ENCODE measurements around the gene SEC61B. TPM values are rescaled to one million over a fixed set of nuclear protein-coding genes. Genes with fewer than 3 reads are reported as not detected.
A peak's percentile ranks its signal among the peaks of the same experiment; 100 is the strongest.

SEC61B gene
- total RNA-seq, 4 donors from 2014 or later: 66.5 to 134 (median 84.9) TPM

GRCh38 chr9:99259231-99259918 lies 37.3 kb downstream of the SEC61B start:
- peak; percentile 85 to 88 for DNase-seq (ENCODE audit: low spot score in 2 of 2)
- no peaks in the 10 kb centered on the region for H3K9me3 ChIP-seq
- H3K27me3 ChIP-seq: no peaks in the 10 kb centered on the region
- peaks cover 10% of the 10 kb centered on the region for H3K4me1 ChIP-seq
- H3K27ac ChIP-seq: peak overlapping the region; percentile 68
- no peak for TF ChIP-seq EP300 (IDR thresholded peaks at IDR 0.05)
- no peak for TF ChIP-seq POLR2AphosphoS5 (IDR thresholded peaks at IDR 0.05)
- TF ChIP-seq, protein P1, sequence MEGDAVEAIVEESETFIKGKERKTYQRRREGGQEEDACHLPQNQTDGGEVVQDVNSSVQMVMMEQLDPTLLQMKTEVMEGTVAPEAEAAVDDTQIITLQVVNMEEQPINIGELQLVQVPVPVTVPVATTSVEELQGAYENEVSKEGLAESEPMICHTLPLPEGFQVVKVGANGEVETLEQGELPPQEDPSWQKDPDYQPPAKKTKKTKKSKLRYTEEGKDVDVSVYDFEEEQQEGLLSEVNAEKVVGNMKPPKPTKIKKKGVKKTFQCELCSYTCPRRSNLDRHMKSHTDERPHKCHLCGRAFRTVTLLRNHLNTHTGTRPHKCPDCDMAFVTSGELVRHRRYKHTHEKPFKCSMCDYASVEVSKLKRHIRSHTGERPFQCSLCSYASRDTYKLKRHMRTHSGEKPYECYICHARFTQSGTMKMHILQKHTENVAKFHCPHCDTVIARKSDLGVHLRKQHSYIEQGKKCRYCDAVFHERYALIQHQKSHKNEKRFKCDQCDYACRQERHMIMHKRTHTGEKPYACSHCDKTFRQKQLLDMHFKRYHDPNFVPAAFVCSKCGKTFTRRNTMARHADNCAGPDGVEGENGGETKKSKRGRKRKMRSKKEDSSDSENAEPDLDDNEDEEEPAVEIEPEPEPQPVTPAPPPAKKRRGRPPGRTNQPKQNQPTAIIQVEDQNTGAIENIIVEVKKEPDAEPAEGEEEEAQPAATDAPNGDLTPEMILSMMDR (IDR thresholded peaks at IDR 0.05): no peak
- peak in 1 of 2 donors; percentile 6 for TF ChIP-seq POLR2A (IDR thresholded peaks at IDR 0.05)
- WGBS: 12% methylated on average over 19 of the region's 27 CpGs
- H3K36me3 ChIP-seq: no peaks in the 10 kb centered on the region
- peak overlapping the region; percentile 45 for H3K4me3 ChIP-seq

DNA sequence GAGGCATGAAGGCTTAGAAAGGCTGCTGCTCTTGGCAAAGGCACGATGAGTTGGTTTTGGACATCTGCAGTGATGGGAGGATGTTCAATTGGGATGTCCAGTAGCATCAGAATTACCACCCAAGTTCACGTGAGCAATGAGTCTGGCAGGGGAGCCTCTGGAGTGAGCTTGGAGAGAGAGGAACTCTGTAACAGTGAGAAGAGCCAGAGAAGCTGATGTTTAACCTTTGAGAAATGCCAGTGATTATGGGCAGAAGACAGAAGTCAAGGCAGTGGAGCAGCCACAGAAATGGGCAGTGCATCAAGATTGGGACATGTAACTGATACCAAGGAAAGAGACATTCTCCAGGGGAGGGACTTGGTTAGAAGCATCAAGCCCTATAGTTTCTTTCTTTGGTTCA lies 39.8 kb downstream of the SEC61B start:
- peaks cover 19% of the 10 kb centered on the region for H3K4me1 ChIP-seq
- no peaks in the 10 kb centered on the region for H3K36me3 ChIP-seq
- no peak overlapping the region for H3K27ac ChIP-seq
- no peak overlapping the region for H3K4me3 ChIP-seq
- TF ChIP-seq EP300 (IDR thresholded peaks at IDR 0.05) (no peak), POLR2AphosphoS5 (IDR thresholded peaks at IDR 0.05) (no peak), POLR2A (IDR thresholded peaks at IDR 0.05) (no peak)
- TF ChIP-seq, protein P1 (IDR thresholded peaks at IDR 0.05): no peak
- H3K27me3 ChIP-seq: no peaks in the 10 kb centered on the region
- 83% methylated on average over 2 of the region's 2 CpGs for WGBS
- no peaks in the 10 kb centered on the region for H3K9me3 ChIP-seq
- no peak for DNase-seq (ENCODE audit: low spot score in 2 of 2)

DNA sequence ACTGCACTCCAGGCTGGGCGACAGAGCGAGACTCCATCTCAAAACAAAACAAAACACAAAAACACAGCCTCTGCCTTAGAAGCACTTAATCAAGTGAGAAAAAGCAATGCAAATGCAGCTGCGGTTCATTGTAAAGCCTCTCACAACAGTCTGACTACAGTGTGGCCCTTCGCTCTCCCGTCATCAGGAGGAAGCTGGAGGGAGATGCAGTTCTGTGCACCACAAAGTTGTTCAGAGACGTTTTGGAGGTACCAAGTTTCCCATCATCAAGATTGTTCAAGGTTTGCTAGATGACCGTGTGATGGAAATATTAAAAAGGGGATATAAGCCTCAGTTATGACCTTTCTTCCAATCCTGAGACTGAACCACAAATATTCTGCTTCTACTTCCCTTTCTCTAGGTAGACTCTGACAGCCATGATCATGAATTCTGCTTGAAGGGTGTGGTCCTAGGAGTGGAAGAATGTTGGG lies 40.9 kb downstream of the SEC61B start:
- DNase-seq (ENCODE audit: low spot score in 2 of 2): no peak
- H3K27me3 ChIP-seq: no peaks in the 10 kb centered on the region
- H3K27ac ChIP-seq: no peak overlapping the region
- no peak overlapping the region for H3K4me3 ChIP-seq
- TF ChIP-seq, protein P1 (IDR thresholded peaks at IDR 0.05): no peak
- TF ChIP-seq EP300 (IDR thresholded peaks at IDR 0.05) (no peak), POLR2AphosphoS5 (IDR thresholded peaks at IDR 0.05) (no peak), POLR2A (IDR thresholded peaks at IDR 0.05) (no peak)
- H3K9me3 ChIP-seq: no peaks in the 10 kb centered on the region
- H3K36me3 ChIP-seq: no peaks in the 10 kb centered on the region
- 92% methylated on average over 7 of the region's 7 CpGs for WGBS
- peaks cover 20% of the 10 kb centered on the region for H3K4me1 ChIP-seq

DNA sequence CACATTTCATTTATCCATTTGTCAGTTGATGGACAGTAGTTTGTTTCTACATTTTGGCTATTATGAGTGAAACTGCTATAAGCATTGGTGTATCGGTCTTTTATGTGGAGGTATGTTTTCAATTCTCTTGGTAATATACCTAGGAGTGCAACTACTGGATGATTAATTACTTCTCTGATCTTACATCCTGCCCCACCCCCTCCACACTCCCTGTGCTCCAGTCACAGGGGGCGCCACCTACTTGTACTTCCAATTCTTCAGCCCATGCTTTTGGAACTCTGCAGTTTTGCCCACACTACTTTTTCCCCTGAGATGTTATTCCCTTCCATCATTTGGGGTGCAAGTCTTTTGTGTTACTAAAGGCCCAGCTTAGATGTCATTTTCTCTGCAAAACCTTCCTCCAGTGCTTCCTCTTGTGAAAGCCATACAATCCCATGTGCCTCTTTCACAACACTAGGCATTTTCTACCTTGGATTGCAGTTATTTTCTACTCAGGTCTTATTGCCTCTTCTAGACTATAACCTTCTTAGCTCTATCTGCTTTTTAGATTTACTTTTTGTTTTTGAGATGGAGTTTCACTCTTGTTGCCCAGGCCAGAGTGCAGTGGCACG lies 42.1 kb downstream of the SEC61B start:
- no peak for DNase-seq (ENCODE audit: low spot score in 2 of 2)
- 89% methylated on average over 3 of the region's 3 CpGs for WGBS
- Histone ChIP-seq H3K4me1 (peaks cover 19% of the 10 kb centered on the region), H3K36me3 (no peaks in the 10 kb centered on the region), H3K4me3 (no peak overlapping the region), H3K9me3 (no peaks in the 10 kb centered on the region), H3K27ac (no peak overlapping the region), H3K27me3 (no peaks in the 10 kb centered on the region)
- TF ChIP-seq EP300 (IDR thresholded peaks at IDR 0.05): no peak
- TF ChIP-seq, protein P1 (IDR thresholded peaks at IDR 0.05): no peak
- no peak for TF ChIP-seq POLR2AphosphoS5 (IDR thresholded peaks at IDR 0.05)
- no peak for TF ChIP-seq POLR2A (IDR thresholded peaks at IDR 0.05)

DNA sequence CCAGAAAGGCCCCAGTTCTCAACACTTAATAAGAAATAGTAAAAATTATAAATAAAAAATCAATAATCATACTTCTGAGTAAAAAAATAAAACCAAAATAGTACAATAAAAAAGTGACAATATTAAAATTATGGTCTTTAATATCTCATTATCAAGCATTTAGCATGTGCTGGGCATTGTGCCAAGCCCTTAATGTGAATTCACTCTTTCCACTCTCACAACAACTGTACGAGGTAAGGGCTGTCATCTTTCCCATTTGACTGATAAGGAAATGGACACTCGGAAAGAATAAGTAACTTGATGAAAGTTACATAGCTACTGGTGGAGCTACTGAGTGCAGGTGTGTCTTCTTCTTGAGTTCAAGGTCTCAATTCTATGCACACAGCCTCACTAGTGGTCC lies 43.6 kb downstream of the SEC61B start:
- DNase-seq (ENCODE audit: low spot score in 2 of 2): no peak
- Histone ChIP-seq H3K27ac (no peak overlapping the region), H3K4me3 (no peak overlapping the region), H3K9me3 (no peaks in the 10 kb centered on the region), H3K36me3 (no peaks in the 10 kb centered on the region), H3K4me1 (peaks cover 10% of the 10 kb centered on the region), H3K27me3 (no peaks in the 10 kb centered on the region)
- 63% methylated on average over 2 of the region's 2 CpGs for WGBS
- no peak for TF ChIP-seq EP300 (IDR thresholded peaks at IDR 0.05)
- no peak for TF ChIP-seq POLR2AphosphoS5 (IDR thresholded peaks at IDR 0.05)
- TF ChIP-seq, protein P1 (IDR thresholded peaks at IDR 0.05): no peak
- TF ChIP-seq POLR2A (IDR thresholded peaks at IDR 0.05): no peak
